Natural killer cell (primary cell): ENCODE data around the gene SGCB. TPM values are rescaled to one million over a fixed set of nuclear protein-coding genes. Genes with fewer than 3 reads are reported as not detected.

ENCODE experiments used
- ATAC-seq, 3 donors: fragments of 150-1000 bp in 2 of 3; fragments of 200-7000 bp in 1 of 3; cut with Tn5 transposase; 1 replicate in 1 of 3; 2 replicates in 2 of 3; pipeline ENCODE4 v1.10.0; 2021; ENCODE audit warnings: mild to moderate bottlenecking in 2 of 3, moderate library complexity in 2 of 3
- DNase-seq, 2 donors: peaks; one replicate each; pipeline versions ENCODE4 v3.0.0 to v3.0.0-alpha.2; 2013 to 2021; ENCODE audit warnings: mixed read lengths in 1 of 2
- H3K27ac ChIP-seq: one replicate; pipeline ENCODE4 v1.5.1; 2013; ENCODE audit warnings: mild to moderate bottlenecking, low read length
- H3K27me3 ChIP-seq: one replicate; pipeline ENCODE4 v1.6.1; 2013; ENCODE audit warnings: low read length; ENCODE audit not compliant: control insufficient read depth, insufficient read depth
- H3K36me3 ChIP-seq: one replicate; pipeline ENCODE4 v1.6.1; 2013; ENCODE audit warnings: low read length; ENCODE audit not compliant: control insufficient read depth, insufficient read depth
- H3K4me1 ChIP-seq: one replicate; pipeline ENCODE4 v1.6.1; 2013; ENCODE audit warnings: low read length; ENCODE audit not compliant: control insufficient read depth, insufficient read depth
- H3K4me3 ChIP-seq: one replicate; pipeline ENCODE4 v1.5.1; 2013; ENCODE audit warnings: low read length
- H3K9me3 ChIP-seq: one replicate; pipeline ENCODE4 v1.6.1; 2013; ENCODE audit warnings: low read length; ENCODE audit not compliant: control insufficient read depth, insufficient read depth
- H3K27ac Mint-ChIP-seq, 2 donors: one replicate each; pipeline ENCODE4 v1.8.0; 2022; ENCODE audit warnings: mild to moderate bottlenecking in 2 of 2, mixed read lengths in 2 of 2, moderate library complexity in 1 of 2
- H3K27me3 Mint-ChIP-seq, 2 donors: one replicate each; pipeline ENCODE4 v1.8.0; 2022; ENCODE audit warnings: low read depth in 2 of 2, mixed read lengths in 2 of 2
- H3K36me3 Mint-ChIP-seq: one replicate; pipeline ENCODE4 v1.8.0; 2022; ENCODE audit warnings: mixed read lengths
- H3K4me1 Mint-ChIP-seq, 2 donors: one replicate each; pipeline ENCODE4 v1.8.0; 2022; ENCODE audit warnings: mixed read lengths in 2 of 2
- H3K4me3 Mint-ChIP-seq: one replicate; pipeline ENCODE4 v1.8.0; 2022; ENCODE audit warnings: mild to moderate bottlenecking, moderate library complexity, mixed read lengths
- H3K9me3 Mint-ChIP-seq, 2 donors: one replicate each; pipeline ENCODE4 v1.8.0; 2022; ENCODE audit warnings: mixed read lengths in 2 of 2
- WGBS: methylation state at CpG from one replicate; pipeline ENCODE4 v1.1.7; 2013; ENCODE audit warnings: missing lambda C conversion rate; ENCODE audit not compliant: insufficient coverage; 5-methylcytosine and 5-hydroxymethylcytosine counted together
- intact Hi-C: fragments of 100-400 bp; cut with micrococcal nuclease; formaldehyde crosslinking; loops from one replicate; pipeline ENCODE4 v1.14.2; 2022
- total RNA-seq, 4 donors: library from RNA; stranded (reverse); fragments of 120-200 nt in 1 of 4; gene quantifications; one replicate each; pipeline versions ENCODE4 v1.2.3 to v1.2.4, GENCODE V29; 2013 to 2022
- TF ChIP-seq, protein P1 (sequence below): fragments of 200-600 bp; IDR thresholded peaks from one replicate; pipeline ENCODE4 v1.8.0; 2022; ENCODE audit warnings: antibody characterized with exemption

Gene SGCB
- total RNA-seq, 3 donors from 2014 or later (not counting 1 experiment from before 2014, with no cell fraction given), result 0.14 to 1.6 (median 0.68) TPM

DNA sequence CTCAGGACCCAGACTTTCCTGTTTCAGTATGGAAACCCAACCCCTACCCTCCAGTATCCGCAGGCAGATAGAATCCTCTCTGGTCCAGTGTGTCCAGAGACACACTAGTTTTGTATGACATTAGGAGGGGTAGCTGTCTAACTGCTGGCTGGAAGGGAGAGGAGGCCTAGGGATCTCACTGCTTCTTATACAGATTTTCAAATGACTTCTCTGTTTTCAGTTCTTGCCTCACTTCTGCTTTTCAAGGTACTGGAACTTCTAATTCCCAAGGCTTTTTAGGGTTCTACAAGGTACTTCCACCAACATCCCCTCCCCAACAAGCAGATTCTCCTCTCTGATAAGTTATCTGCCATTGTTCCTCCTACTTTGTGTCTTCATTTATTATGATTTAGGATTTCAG lies 6.1 kb downstream of the SGCB start:
- no peaks in the 10 kb centered on the region for H3K9me3 ChIP-seq
- TF ChIP-seq, protein P1, sequence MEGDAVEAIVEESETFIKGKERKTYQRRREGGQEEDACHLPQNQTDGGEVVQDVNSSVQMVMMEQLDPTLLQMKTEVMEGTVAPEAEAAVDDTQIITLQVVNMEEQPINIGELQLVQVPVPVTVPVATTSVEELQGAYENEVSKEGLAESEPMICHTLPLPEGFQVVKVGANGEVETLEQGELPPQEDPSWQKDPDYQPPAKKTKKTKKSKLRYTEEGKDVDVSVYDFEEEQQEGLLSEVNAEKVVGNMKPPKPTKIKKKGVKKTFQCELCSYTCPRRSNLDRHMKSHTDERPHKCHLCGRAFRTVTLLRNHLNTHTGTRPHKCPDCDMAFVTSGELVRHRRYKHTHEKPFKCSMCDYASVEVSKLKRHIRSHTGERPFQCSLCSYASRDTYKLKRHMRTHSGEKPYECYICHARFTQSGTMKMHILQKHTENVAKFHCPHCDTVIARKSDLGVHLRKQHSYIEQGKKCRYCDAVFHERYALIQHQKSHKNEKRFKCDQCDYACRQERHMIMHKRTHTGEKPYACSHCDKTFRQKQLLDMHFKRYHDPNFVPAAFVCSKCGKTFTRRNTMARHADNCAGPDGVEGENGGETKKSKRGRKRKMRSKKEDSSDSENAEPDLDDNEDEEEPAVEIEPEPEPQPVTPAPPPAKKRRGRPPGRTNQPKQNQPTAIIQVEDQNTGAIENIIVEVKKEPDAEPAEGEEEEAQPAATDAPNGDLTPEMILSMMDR, result no peak
- H3K4me3 ChIP-seq, result no peak overlapping the region
- Mint-ChIP-seq H3K36me3 (no peaks in the 10 kb centered on the region), H3K27ac (no peak overlapping the region), H3K4me1 (peaks cover 0 to 9% of the 10 kb centered on the region in 2 donors), H3K9me3 (no peaks in the 10 kb centered on the region), H3K4me3 (no peak overlapping the region), H3K27me3 (peaks cover 17 to 24% of the 10 kb centered on the region in 2 donors)
- no peaks in the 10 kb centered on the region for H3K4me1 ChIP-seq
- no peak overlapping the region for H3K27ac ChIP-seq
- intact Hi-C loops, result no loop called here
- no peaks in the 10 kb centered on the region for H3K36me3 ChIP-seq
- no CpG with 5 or more reads among the region's 1 CpG for WGBS
- DNase-seq (no peak), ATAC-seq (no peak)
- no peaks in the 10 kb centered on the region for H3K27me3 ChIP-seq

DNA sequence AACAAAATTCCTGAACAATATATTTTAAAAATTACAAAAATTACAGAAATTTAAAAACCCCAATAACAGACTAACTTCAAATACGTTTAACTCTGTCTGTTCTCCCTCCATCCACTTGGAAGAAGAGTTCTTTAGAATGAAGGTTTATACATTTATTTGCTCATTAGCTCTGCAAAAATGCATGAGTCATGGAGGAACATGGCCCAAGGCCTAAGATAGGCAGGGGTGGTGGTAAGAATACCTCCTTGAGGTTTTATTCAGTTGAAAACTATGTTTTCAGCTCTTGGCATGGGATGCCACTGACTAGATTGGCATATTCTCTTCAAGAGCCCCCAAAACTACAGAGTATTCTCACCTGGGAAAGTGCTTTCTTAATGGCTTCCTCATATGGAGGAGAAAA lies 9.1 kb downstream of the SGCB start:
- Mint-ChIP-seq H3K4me1 (no peaks in the 10 kb centered on the region), H3K27me3 (no peaks in the 10 kb centered on the region), H3K4me3 (no peak overlapping the region), H3K9me3 (no peaks in the 10 kb centered on the region), H3K36me3 (no peaks in the 10 kb centered on the region), H3K27ac (no peak overlapping the region)
- TF ChIP-seq, protein P1, result no peak
- Histone ChIP-seq H3K4me3 (no peak overlapping the region), H3K27ac (no peak overlapping the region), H3K27me3 (no peaks in the 10 kb centered on the region), H3K9me3 (no peaks in the 10 kb centered on the region), H3K4me1 (no peaks in the 10 kb centered on the region), H3K36me3 (no peaks in the 10 kb centered on the region)
- WGBS, result no CpG with 5 or more reads among the region's 1 CpG
- DNase-seq (no peak), ATAC-seq (no peak)
- intact Hi-C loops, result no loop called here

DNA sequence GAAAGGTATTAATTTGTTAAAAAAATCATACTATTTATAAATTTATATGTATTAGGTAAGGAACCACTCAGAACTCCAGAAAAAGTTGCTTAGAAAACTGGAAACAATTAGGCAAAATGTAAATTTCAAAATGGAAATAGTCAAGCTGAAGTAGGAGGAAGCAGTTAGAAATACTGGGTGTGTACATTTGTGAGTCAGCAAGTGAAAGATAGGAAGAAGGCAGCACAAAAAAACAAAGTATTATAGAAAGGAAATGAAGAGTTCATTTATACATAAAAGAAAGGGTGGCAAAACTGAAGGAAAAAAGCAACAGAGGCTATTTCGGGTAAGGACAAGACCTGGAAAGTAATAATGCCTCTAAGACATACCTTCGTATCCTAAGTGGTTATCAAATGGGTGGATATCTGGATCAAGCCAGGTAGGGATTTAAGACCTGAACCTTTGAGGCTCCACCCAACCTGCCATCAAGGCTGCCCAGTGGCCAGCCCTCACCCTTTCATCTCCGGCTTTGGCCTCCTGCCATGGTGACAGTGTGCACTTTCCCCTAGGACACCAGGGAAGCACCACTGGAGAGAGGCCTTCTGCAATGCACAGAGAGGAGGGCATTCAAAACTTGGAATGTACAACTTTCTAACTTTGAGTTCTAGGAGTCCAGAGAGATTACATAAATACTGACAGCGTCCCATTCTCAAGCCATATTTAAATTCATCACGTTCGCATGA lies 18.0 kb downstream of the SGCB start, which contains the start of gene LRRC66:
LRRC66 (minus strand) TSS at position 428 of the 722 bp plus-strand sequence. CDS start 2,750 bp downstream, outside the sequence.
- no peak for ATAC-seq
- Histone ChIP-seq H3K27me3 (no peaks in the 10 kb centered on the region), H3K4me3 (no peak within 1 kb of the TSS), H3K36me3 (no peaks in the 10 kb centered on the region), H3K9me3 (no peaks in the 10 kb centered on the region), H3K27ac (no peak within 1 kb of the TSS), H3K4me1 (no peaks in the 10 kb centered on the region)
- no peak within 1 kb of the TSS for H3K27ac Mint-ChIP-seq
- no peak for DNase-seq
- no peak within 1 kb of the TSS for H3K4me3 Mint-ChIP-seq
- WGBS, result 95% methylated on average over 6 of the region's 6 CpGs
- intact Hi-C loops, result no loop called here
- H3K4me1 Mint-ChIP-seq, result no peaks in the 10 kb centered on the region
- H3K36me3 Mint-ChIP-seq, result no peaks in the 10 kb centered on the region
- no peaks in the 10 kb centered on the region for H3K27me3 Mint-ChIP-seq
- TF ChIP-seq, protein P1, result no peak
- no peaks in the 10 kb centered on the region for H3K9me3 Mint-ChIP-seq

DNA sequence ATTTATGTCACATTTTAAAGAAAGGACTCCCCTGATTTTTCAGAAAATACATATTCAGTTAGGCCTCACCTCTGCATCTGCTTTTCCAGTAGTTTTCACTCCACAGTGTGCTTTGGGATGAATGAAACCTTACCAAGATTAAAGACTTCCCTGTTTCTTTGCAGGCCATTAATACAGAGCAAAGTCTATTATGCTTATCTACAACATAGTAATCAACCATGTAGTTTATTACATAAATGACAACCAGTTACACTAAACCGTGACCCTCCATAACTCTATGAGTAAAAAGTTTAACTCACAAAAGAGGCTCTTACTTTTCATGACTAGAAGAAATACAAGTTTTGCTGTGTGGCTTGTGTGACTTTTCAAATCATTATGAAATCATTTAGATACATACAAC lies 20.3 kb downstream of the SGCB start:
- TF ChIP-seq, protein P1, result no peak
- H3K9me3 ChIP-seq, result no peaks in the 10 kb centered on the region
- Mint-ChIP-seq H3K9me3 (no peaks in the 10 kb centered on the region), H3K4me3 (no peak overlapping the region), H3K27ac (no peak overlapping the region), H3K27me3 (no peaks in the 10 kb centered on the region), H3K4me1 (no peaks in the 10 kb centered on the region), H3K36me3 (no peaks in the 10 kb centered on the region)
- ATAC-seq (no peak), DNase-seq (no peak)
- no peaks in the 10 kb centered on the region for H3K36me3 ChIP-seq
- intact Hi-C loops, result no loop called here
- no peaks in the 10 kb centered on the region for H3K27me3 ChIP-seq
- WGBS, result no CpG with 5 or more reads among the region's 1 CpG
- H3K4me1 ChIP-seq, result no peaks in the 10 kb centered on the region
- no peak overlapping the region for H3K27ac ChIP-seq
- no peak overlapping the region for H3K4me3 ChIP-seq
